GM12873 (cell line): ENCODE measurements around the gene AIP.
A peak's percentile ranks its signal among the peaks of the same experiment; 100 is the strongest.

Experiments
- TF ChIP-seq, protein P1 (sequence below): IDR thresholded peaks from 2 replicates; pipeline ENCODE4 v1.5.1; 2012; ENCODE audit warnings: low read depth, mild to moderate bottlenecking, moderate library complexity, low read length, control low read depth; ENCODE audit not compliant: insufficient read depth; ENCODE audit errors: missing control alignments

The AIP gene

DNA sequence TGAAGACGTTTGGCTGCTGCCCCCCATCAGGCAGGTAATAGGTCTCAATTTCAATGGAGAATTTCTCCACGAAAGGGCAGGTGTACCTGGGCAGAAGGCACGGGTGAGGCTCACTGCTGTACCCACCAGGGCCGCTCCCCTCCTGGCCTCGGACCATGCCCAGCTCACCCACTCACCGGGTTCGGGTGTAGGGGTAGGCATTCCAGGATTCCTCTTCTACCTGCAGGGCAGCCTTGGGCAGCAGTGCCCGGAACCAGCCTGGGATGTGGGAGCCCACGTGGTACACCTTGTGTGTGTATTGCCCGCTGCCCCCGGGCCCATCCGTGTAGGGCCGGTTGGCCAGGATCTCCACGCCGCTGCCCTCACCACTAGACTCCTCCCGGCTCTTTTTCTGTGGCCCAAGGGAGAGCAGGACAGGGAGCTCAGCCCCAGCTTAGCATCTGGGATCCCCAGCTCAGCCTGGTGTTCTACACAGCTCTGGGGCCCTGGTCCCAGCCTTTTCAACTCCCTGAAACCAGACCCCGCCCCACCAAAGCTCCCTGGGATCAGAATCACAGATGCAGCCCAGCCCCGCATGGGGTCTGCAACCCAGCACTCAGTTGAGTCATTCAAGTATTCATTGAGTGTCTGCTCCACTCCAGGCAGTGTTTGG lies 19.6 kb downstream of the AIP start:
- TF ChIP-seq, protein P1, sequence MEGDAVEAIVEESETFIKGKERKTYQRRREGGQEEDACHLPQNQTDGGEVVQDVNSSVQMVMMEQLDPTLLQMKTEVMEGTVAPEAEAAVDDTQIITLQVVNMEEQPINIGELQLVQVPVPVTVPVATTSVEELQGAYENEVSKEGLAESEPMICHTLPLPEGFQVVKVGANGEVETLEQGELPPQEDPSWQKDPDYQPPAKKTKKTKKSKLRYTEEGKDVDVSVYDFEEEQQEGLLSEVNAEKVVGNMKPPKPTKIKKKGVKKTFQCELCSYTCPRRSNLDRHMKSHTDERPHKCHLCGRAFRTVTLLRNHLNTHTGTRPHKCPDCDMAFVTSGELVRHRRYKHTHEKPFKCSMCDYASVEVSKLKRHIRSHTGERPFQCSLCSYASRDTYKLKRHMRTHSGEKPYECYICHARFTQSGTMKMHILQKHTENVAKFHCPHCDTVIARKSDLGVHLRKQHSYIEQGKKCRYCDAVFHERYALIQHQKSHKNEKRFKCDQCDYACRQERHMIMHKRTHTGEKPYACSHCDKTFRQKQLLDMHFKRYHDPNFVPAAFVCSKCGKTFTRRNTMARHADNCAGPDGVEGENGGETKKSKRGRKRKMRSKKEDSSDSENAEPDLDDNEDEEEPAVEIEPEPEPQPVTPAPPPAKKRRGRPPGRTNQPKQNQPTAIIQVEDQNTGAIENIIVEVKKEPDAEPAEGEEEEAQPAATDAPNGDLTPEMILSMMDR = no peak

DNA sequence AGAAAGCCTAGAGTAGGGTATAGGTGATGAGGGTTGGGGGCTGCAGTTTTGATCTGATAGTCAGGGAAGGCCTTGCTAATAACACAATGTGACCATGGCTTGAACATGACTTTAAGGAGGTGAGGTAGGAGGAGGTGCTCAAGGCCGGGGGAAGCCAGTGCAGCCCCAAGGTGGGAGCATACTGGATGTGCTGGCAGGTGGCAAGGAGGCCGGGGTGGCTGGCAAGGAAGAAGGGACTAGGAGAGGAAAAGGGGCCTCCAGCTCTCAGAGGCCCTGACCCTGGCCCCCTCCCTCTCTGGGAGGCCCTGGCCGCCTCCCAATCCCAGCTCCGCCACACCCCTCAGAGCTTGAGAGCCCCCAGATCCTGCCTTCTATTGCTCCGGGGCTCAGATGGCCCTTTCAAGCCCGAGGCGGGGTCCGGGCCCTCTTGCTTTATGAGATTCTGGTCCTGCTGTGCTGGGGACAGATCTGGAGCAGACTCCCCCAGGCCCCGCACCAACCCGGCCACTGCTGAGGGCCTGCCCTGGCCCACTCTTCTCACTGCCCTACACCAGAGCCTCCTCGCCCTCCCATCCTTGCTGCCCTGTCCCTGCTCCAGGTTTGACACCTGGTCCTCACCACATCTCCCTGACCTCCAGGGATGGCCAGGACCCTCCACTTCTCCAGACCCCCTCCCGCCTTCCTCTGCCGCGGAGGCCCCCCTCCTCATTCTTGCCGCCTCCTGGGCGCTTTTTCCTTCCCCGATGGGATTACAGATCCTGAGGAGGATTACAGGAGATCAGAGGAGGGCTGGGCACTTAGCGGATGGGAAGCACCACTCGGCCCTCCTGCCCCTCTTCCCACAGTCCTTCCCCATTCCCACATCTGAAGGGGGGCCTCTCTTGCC lies 20.5 kb downstream of the AIP start:
- TF ChIP-seq, protein P1 = no peak

DNA sequence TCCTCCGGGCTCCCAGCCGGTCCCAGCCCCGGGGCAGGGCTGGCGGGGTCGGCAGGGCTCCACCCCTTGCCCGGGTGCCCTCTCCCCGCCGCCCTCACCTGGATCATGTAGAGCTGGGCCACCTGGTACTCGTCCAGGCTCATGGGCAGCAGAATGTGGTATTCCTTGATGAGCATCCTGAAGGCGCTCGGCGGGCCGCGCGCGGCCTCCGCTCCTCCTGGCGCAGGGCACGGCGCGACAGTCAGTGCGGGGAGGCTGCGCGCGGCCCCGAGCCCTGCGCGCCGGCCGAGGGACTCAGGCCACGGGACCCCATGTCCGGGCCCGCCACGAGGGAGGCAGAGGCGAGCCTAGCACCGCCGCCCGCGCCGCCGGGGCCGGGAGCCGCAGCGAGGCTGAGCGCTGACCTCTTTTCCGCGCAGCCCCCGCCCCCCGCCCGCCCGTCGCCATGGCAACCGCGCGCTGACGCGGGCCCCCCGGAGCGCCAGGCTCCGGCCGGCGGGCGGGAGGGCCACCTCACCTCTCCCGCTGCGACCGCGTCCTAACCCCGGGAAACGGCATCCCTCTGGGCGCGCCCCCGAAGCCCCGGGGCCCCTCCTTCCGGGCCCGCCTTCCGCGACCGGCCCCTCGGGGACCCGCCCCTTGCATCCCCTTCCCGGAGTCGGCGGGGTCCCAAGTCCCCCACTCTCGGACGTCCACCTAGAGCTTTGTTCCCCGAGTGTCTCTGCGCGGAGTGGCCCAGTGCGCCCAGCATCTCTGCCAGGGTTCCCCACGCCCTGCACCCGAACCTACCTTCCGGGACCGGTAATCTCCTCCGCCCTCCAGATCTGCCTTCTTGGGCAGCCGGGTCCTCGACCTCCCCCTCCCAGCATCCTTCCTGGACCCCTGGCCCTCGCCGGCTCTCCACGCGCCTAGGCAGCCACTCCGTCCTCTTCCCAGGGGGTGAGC lies 21.5 kb downstream of the AIP start:
- TF ChIP-seq, protein P1 = no peak

DNA sequence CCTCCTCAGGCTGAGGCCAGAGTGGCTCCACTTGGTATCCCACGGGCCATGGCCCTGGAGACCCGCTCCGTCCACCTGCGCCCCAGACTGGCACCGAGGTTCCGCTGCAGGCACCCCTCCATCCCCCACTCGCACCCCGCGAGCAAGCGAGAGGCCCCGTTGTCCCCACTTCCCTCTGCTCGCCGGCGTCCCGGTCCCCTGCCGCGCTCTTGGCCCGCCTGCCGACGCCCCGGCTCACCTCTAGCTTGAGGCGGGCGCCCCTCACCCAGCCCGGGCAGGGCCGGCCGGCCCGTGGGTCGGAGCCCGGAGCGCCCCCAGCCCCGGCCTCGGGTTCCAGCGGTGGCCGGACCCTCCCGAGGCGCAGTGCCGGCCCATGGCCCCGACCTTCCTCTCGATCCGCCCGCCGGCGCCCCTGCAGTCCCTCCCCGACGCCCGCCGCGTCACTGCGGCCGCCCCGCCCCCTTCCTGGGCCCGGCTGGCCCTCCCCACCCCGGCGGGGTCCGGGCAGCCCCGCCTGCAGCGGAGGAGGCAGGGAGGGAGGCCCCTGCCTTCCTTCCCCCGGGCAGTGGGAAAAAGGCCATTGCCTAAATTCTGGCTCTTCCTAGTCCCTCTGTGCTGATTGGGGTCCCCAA lies 22.2 kb downstream of the AIP start, which contains the start of gene PITPNM1:
Gene PITPNM1 (minus strand): TSS at position 414 of the 632 bp plus-strand sequence. CDS start 1,183 bp downstream, outside the sequence.
- TF ChIP-seq, protein P1 = no peak

DNA sequence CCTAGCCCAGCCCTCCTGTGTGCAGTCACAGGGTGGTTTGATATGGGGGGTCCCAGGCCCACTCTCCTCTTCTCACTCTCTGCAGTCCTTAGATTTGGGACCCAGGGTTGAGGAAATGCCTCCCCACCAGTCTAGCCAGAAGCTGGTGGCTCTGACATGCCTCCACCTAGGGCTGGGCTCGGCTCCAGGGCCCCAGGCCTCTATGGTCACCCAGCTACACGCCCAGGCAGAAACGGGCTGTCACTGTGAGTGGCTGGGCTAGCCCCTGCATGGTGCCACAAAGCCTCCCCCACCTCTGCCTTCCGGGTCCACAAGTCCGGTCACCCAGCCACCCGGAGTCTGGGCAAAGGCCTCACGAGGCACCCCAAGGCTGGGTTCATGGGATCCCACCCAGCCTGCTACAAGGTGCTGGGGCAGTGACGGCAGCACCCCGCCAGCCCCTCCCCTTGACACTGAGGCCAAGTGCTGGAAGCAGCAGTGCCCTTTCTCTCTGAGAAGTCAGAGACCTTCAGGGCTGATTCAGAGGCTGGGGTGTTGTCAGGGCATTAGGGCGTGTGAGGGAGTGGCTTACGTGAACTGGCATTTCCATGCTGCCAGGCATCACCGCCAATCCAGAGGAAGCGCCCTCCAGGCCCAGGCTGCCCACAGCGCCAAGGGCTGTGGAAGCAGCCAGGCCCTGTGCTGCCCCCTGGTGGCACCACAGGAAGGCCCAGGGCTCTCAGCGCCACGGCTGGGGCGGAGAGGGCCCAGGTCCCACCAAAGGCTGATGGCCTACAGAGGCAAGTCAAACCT lies 23.0 kb downstream of the AIP start:
- TF ChIP-seq, protein P1 = peak; percentile 99

DNA sequence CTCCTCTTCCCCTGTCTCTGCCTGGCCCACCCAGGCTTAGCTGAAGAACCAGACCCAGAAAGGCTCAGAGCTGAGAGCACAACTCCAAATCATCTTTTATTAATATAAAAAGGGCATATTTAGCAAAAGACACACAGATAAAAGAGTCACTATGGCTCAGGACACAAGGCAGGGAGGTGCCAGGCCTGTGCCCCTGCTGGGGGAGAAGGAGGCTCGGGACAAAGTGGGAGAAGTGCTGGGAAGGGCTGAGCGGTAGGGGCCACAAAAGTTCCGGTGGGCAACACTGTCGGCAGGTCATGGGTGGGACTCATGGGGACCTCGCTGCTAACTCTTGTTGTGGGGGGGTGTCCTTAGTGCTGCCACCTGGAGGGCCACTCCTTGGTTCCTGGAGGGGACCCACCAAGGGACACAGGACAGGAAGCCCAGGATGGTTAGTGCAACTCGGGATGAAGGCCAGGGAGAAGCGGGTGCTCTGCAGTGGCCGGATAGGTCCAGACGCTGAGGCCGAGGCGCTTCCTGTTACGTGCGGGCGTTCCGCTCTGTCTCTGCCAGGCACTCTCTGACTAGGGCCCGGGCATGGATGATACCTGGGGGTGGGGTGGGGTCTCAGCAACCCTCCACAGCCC lies 23.7 kb downstream of the AIP start:
- TF ChIP-seq, protein P1 = no peak
